Smooth muscle cell (in vitro differentiated cells): ENCODE measurements around the gene FGGY. TPM values are rescaled to one million over a fixed set of nuclear protein-coding genes. Genes with fewer than 3 reads are reported as not detected.

Experiments
- DNase-seq: peaks from one replicate; lab custom pipeline; 2025; ENCODE audit not compliant: unreplicated experiment; lab: John Stamatoyannopoulos, UW
- H2AFZ ChIP-seq: fragments of 200-600 bp; sonication (generic); 2 replicates; pipeline ENCODE4 v1.6.0; 2016; ENCODE audit warnings: antibody characterized with exemption, low read depth, mild to moderate bottlenecking
- H3F3A ChIP-seq: fragments of 200-600 bp; sonication (generic); 2 replicates; pipeline ENCODE4 v1.6.0; 2017; ENCODE audit warnings: antibody characterized with exemption, low read depth
- H3K27ac ChIP-seq: fragments of 200-600 bp; sonication (generic); 2 replicates; pipeline ENCODE4 v1.5.1; 2016; ENCODE audit warnings: low read depth, mild to moderate bottlenecking
- H3K27me3 ChIP-seq: fragments of 200-600 bp; sonication (generic); 2 replicates; pipeline ENCODE4 v1.6.1; 2016; ENCODE audit warnings: low read depth, mild to moderate bottlenecking
- H3K36me3 ChIP-seq: fragments of 200-600 bp; sonication (generic); 2 replicates; pipeline ENCODE4 v1.5.1; 2016; ENCODE audit warnings: low read depth
- H3K4me1 ChIP-seq: fragments of 200-600 bp; sonication (generic); 2 replicates; pipeline ENCODE4 v1.5.1; 2016; ENCODE audit warnings: low read depth
- H3K4me2 ChIP-seq: fragments of 200-600 bp; sonication (generic); 2 replicates; pipeline ENCODE4 v1.6.0; 2016; ENCODE audit warnings: mild to moderate bottlenecking
- H3K4me3 ChIP-seq: fragments of 200-600 bp; sonication (generic); 2 replicates; pipeline ENCODE4 v1.5.1; 2016; ENCODE audit warnings: mild to moderate bottlenecking
- H3K79me2 ChIP-seq: fragments of 200-600 bp; sonication (generic); 2 replicates; pipeline ENCODE4 v1.6.0; 2016; ENCODE audit warnings: low read depth, mild to moderate bottlenecking
- H3K9ac ChIP-seq: fragments of 200-600 bp; sonication (generic); 2 replicates; pipeline ENCODE4 v1.6.0; 2016; ENCODE audit warnings: low read depth
- H3K9me3 ChIP-seq: fragments of 200-600 bp; sonication (generic); replicated peaks from 2 replicates; pipeline ENCODE4 v1.5.1; 2016; ENCODE audit warnings: low read depth
- H4K20me1 ChIP-seq: fragments of 200-600 bp; sonication (generic); 2 replicates; pipeline ENCODE4 v1.6.0; 2016; ENCODE audit warnings: low read depth
- CTCF ChIP-seq: fragments of 200-600 bp; sonication (generic); IDR thresholded peaks from 2 replicates; pipeline ENCODE4 v1.5.1; 2017; ENCODE audit warnings: borderline replicate concordance, mild to moderate bottlenecking, antibody characterized with exemption; ENCODE audit not compliant: insufficient read depth, poor library complexity, severe bottlenecking
- WGBS: methylation state at CpG from one replicate; pipeline ENCODE4 v1.1.7; 2016; ENCODE audit warnings: low lambda C conversion rate; 5-methylcytosine and 5-hydroxymethylcytosine counted together
- polyA plus RNA-seq: library from polyadenylated mRNA; unstranded; fragments of >200 nt; fragmentation: Nextera tagmentation; extraction: Ambion mirVana; gene quantifications from 2 replicates; pipeline ENCODE4 v1.2.1, GENCODE V29; 2016
- total RNA-seq: library from RNA; depleted of rRNA; stranded (reverse); fragments of >200 nt; gene quantifications from 2 replicates; pipeline ENCODE4 v1.2.3, GENCODE V29; 2014

The FGGY gene
- total and polyA plus RNA-seq, 2 experiments from 2014 or later = 5.1 to 9.2 TPM

GRCh38 chr1:59278780-59279354 is 18.0 kb upstream of the FGGY start:
- Histone ChIP-seq H3K79me2 (no peaks in the 10 kb centered on the region), H3F3A (peaks cover 5% of the 10 kb centered on the region), H3K27me3 (no peaks in the 10 kb centered on the region), H3K4me3 (no peak overlapping the region), H3K9ac (no peak overlapping the region), H4K20me1 (no peaks in the 10 kb centered on the region), H3K4me2 (no peak overlapping the region), H3K4me1 (no peaks in the 10 kb centered on the region), H3K36me3 (no peaks in the 10 kb centered on the region), H3K9me3 (no peaks in the 10 kb centered on the region), H2AFZ (no peak overlapping the region), H3K27ac (no peak overlapping the region)
- WGBS = 83% methylated on average over 2 of the region's 2 CpGs
- DNase-seq = no peak
- no peak for TF ChIP-seq CTCF

GRCh38 chr1:59279645-59280044 is 17.2 kb upstream of the FGGY start:
- no peaks in the 10 kb centered on the region for H3K27me3 ChIP-seq
- H3K4me1 ChIP-seq = no peaks in the 10 kb centered on the region
- DNase-seq = no peak
- no peak overlapping the region for H3K9ac ChIP-seq
- H3K4me3 ChIP-seq = no peak overlapping the region
- no peak overlapping the region for H2AFZ ChIP-seq
- H3K27ac ChIP-seq = no peak overlapping the region
- WGBS = 86% methylated on average over 5 of the region's 5 CpGs
- peaks cover 5% of the 10 kb centered on the region for H3F3A ChIP-seq
- no peaks in the 10 kb centered on the region for H3K36me3 ChIP-seq
- H3K9me3 ChIP-seq = no peaks in the 10 kb centered on the region
- no peaks in the 10 kb centered on the region for H3K79me2 ChIP-seq
- H3K4me2 ChIP-seq = no peak overlapping the region
- TF ChIP-seq CTCF = no peak
- H4K20me1 ChIP-seq = no peaks in the 10 kb centered on the region

- Histone ChIP-seq H3K4me3 (no peak overlapping the region), H3K79me2 (no peaks in the 10 kb centered on the region), H3K4me1 (no peaks in the 10 kb centered on the region), H3K9me3 (no peaks in the 10 kb centered on the region), H3K4me2 (no peak overlapping the region), H3K36me3 (no peaks in the 10 kb centered on the region), H2AFZ (no peak overlapping the region), H3K27ac (no peak overlapping the region), H4K20me1 (no peaks in the 10 kb centered on the region), H3K9ac (no peak overlapping the region), H3F3A (no peaks in the 10 kb centered on the region), H3K27me3 (no peaks in the 10 kb centered on the region)
- TF ChIP-seq CTCF = no peak
- DNase-seq = no peak
- 81% methylated on average over 1 of the region's 1 CpG for WGBS
These were observed 13.9 kb upstream of the FGGY start for GRCh38 chr1:59282951-59283350.

GRCh38 chr1:59285691-59286090 is 11.2 kb upstream of the FGGY start:
- 89% methylated on average over 4 of the region's 4 CpGs for WGBS
- no peak for DNase-seq
- Histone ChIP-seq H3F3A (no peaks in the 10 kb centered on the region), H3K27me3 (no peaks in the 10 kb centered on the region), H3K4me2 (no peak overlapping the region), H4K20me1 (no peaks in the 10 kb centered on the region), H3K4me3 (no peak overlapping the region), H3K79me2 (no peaks in the 10 kb centered on the region), H3K4me1 (no peaks in the 10 kb centered on the region), H3K27ac (no peak overlapping the region), H3K9ac (no peak overlapping the region), H3K9me3 (no peaks in the 10 kb centered on the region), H3K36me3 (no peaks in the 10 kb centered on the region), H2AFZ (no peak overlapping the region)
- no peak for TF ChIP-seq CTCF
